Measurements from ENCODE around the gene DNAJC1. TPM values are rescaled to one million over a fixed set of nuclear protein-coding genes. Genes with fewer than 3 reads are reported as not detected.

DNAJC1 gene
- total and polyA plus RNA-seq, 2 of the 8 experiments (the other 6 are each of a cell fraction or from before 2014, with no cell fraction given) = 6.8 to 14.8 TPM

DNA sequence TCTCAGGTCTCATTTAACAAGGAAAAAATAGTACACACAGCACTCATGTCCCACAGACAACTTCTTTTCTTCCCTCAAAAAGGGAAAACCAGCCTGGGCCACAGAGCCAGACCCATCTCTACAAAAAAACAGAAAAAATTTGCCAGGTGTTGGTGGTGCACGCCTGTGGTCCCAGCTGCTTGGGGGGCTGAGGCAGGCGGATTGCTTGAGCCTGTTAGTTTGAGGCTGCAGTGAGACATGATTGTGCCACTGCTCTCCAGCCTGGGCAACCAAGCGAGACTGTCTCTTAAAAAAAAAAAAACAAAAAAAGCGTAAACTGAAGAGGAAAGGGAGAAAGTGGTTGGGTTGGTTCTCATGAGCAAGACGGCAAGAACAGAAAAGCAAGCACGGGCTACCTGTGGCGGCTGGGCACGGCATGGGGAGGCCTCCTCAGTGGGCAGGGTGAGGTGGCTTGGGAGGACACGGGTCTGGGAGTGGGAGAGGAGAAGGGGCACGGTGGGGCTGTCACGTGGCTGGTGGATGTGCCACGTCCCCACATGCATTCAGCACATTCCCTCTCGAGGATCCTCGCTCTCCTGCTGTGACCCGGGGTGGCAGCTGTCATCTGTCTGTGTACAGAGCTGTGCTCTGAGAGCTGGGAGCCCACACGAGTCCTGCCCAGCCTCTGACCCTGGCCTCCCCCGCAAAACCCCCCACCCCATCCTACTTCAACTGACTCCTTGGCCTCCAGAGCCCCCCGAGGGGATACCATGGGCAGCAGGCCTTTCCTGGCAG, 249.8 kb downstream of the DNAJC1 start (continued):
- TF ChIP-seq SIN3A (conservative IDR thresholded peaks at IDR 0.05 in 1 of 2, IDR thresholded peaks at IDR 0.05 in 1 of 2; ENCODE audit: low read depth in 1 of 2, low read length in 2 of 2) = no peak
- TF ChIP-seq CHD1 (IDR thresholded peaks at IDR 0.05; ENCODE audit: low read depth, low read length) = no peak
- TF ChIP-seq SIRT6 (IDR thresholded peaks at IDR 0.05; ENCODE audit: low read length) = no peak
- TF ChIP-seq, protein P1, sequence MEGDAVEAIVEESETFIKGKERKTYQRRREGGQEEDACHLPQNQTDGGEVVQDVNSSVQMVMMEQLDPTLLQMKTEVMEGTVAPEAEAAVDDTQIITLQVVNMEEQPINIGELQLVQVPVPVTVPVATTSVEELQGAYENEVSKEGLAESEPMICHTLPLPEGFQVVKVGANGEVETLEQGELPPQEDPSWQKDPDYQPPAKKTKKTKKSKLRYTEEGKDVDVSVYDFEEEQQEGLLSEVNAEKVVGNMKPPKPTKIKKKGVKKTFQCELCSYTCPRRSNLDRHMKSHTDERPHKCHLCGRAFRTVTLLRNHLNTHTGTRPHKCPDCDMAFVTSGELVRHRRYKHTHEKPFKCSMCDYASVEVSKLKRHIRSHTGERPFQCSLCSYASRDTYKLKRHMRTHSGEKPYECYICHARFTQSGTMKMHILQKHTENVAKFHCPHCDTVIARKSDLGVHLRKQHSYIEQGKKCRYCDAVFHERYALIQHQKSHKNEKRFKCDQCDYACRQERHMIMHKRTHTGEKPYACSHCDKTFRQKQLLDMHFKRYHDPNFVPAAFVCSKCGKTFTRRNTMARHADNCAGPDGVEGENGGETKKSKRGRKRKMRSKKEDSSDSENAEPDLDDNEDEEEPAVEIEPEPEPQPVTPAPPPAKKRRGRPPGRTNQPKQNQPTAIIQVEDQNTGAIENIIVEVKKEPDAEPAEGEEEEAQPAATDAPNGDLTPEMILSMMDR (IDR thresholded peaks at IDR 0.05; ENCODE audit: control extremely low read depth in 1 of 3, insufficient read depth in 1 of 3, low read depth in 1 of 3, low read length in 3 of 3) = no peak
- no peak for TF ChIP-seq CREB1 (IDR thresholded peaks at IDR 0.05)
- no peak for TF ChIP-seq HDAC2 (IDR thresholded peaks at IDR 0.05; ENCODE audit: borderline replicate concordance in 1 of 2, low read depth in 2 of 2, low read length in 2 of 2)
- no peak for TF ChIP-seq BRCA1 (IDR thresholded peaks at IDR 0.05; ENCODE audit: low read depth, low read length)
